ENCODE results near the gene FBXO21. TPM values are rescaled to one million over a fixed set of nuclear protein-coding genes. Genes with fewer than 3 reads are reported as not detected.
"Not testable (repeated sequence)": the region's sequence is repeated elsewhere in the genome, so short reads cannot be mapped to it uniquely, and the experiment has no call there.

Gene FBXO21
- total and polyA plus RNA-seq, 7 donors, result 6.9 to 38.8 (median 19.9) TPM

GRCh38 chr12:117231750-117232149, 41.5 kb upstream of the FBXO21 start:
- peaks cover 0 to 46% of the 10 kb centered on the region in 2 donors for H3K36me3 ChIP-seq (ENCODE audit: insufficient read depth in 1 of 2, low read depth in 1 of 2)
- H3K27ac ChIP-seq, result no peak overlapping the region
- 83 to 90% (median 85%) methylated on average over 11 of the region's 11 CpGs for WGBS, 3 donors
- H3K4me3 ChIP-seq, result no peak overlapping the region
- no peak for TF ChIP-seq CTCF (IDR thresholded peaks at IDR 0.05)
- H3K9me3 ChIP-seq, result no peaks in the 10 kb centered on the region
- no peaks in the 10 kb centered on the region for H3K4me1 ChIP-seq
- ATAC-seq, result no peak
- peak in 1 of 2 donors; percentile 13 for DNase-seq
- intact Hi-C loops (cut with DNase I), result no loop called here
- no peaks in the 10 kb centered on the region for H3K27me3 ChIP-seq (ENCODE audit: insufficient read depth in 3 of 3, low read length in 2 of 3)

GRCh38 chr12:117228239-117228638, 38.0 kb upstream of the FBXO21 start:
- H3K9me3 ChIP-seq, result no peaks in the 10 kb centered on the region
- no peak overlapping the region for H3K4me3 ChIP-seq
- peaks cover 0 to 63% of the 10 kb centered on the region in 2 donors for H3K36me3 ChIP-seq (ENCODE audit: insufficient read depth in 1 of 2, low read depth in 1 of 2)
- intact Hi-C loops (cut with DNase I), result no loop called here
- ATAC-seq, result peak in 1 of 4 donors; percentile 48
- 68 to 85% (median 74%) methylated on average over 2 of the region's 2 CpGs for WGBS, 3 donors
- TF ChIP-seq CTCF (IDR thresholded peaks at IDR 0.05), result no peak
- no peak for DNase-seq
- no peaks in the 10 kb centered on the region for H3K27me3 ChIP-seq (ENCODE audit: insufficient read depth in 3 of 3, low read length in 2 of 3)
- no peaks in the 10 kb centered on the region for H3K4me1 ChIP-seq
- H3K27ac ChIP-seq, result no peak overlapping the region

GRCh38 chr12:117227000-117227653, 36.9 kb upstream of the FBXO21 start:
- intact Hi-C loops (cut with DNase I), result no loop called here
- Histone ChIP-seq H3K4me1 (no peaks in the 10 kb centered on the region), H3K4me3 (no peak overlapping the region), H3K27me3 (ENCODE audit: insufficient read depth in 3 of 3, low read length in 2 of 3) (no peaks in the 10 kb centered on the region), H3K9me3 (no peaks in the 10 kb centered on the region), H3K36me3 (ENCODE audit: insufficient read depth in 1 of 2, low read depth in 1 of 2) (peaks cover 0 to 69% of the 10 kb centered on the region in 2 donors), H3K27ac (no peak overlapping the region)
- 53 to 59% (median 57%) methylated on average over 12 of the region's 12 CpGs for WGBS, 3 donors
- TF ChIP-seq CTCF (IDR thresholded peaks at IDR 0.05), result no peak
- ATAC-seq (no peak), DNase-seq (peak in 1 of 2 donors; percentile 6)

GRCh38 chr12:117226505-117226904, 36.2 kb upstream of the FBXO21 start:
- 83 to 86% (median 86%) methylated on average over 10 of the region's 10 CpGs for WGBS, 3 donors
- DNase-seq (peak in 1 of 2 donors; percentile 13), ATAC-seq (no peak)
- Histone ChIP-seq H3K9me3 (no peaks in the 10 kb centered on the region), H3K36me3 (ENCODE audit: insufficient read depth in 1 of 2, low read depth in 1 of 2) (peaks cover 0 to 63% of the 10 kb centered on the region in 2 donors), H3K4me3 (no peak overlapping the region), H3K27me3 (ENCODE audit: insufficient read depth in 3 of 3, low read length in 2 of 3) (no peaks in the 10 kb centered on the region), H3K27ac (no peak overlapping the region), H3K4me1 (no peaks in the 10 kb centered on the region)
- TF ChIP-seq CTCF (IDR thresholded peaks at IDR 0.05), result no peak
- intact Hi-C loops (cut with DNase I), result no loop called here

GRCh38 chr12:117225179-117225578, 34.9 kb upstream of the FBXO21 start:
- ATAC-seq, result no peak
- DNase-seq, result peak in 1 of 2 donors; percentile 3
- no peaks in the 10 kb centered on the region for H3K4me1 ChIP-seq
- no peak overlapping the region for H3K27ac ChIP-seq
- H3K27me3 ChIP-seq (ENCODE audit: insufficient read depth in 3 of 3, low read length in 2 of 3), result no peaks in the 10 kb centered on the region
- no peak overlapping the region for H3K4me3 ChIP-seq
- TF ChIP-seq CTCF (IDR thresholded peaks at IDR 0.05), result no peak
- H3K9me3 ChIP-seq, result no peaks in the 10 kb centered on the region
- 72 to 95% (median 87%) methylated on average over 6 of the region's 6 CpGs for WGBS, 3 donors
- intact Hi-C loops (cut with DNase I), result no loop called here
- H3K36me3 ChIP-seq (ENCODE audit: insufficient read depth in 1 of 2, low read depth in 1 of 2), result peaks cover 0 to 57% of the 10 kb centered on the region in 2 donors

- H3K4me3 ChIP-seq; H3K27ac ChIP-seq; H3K4me1 ChIP-seq; intact Hi-C loops (cut with DNase I); H3K9me3 ChIP-seq; ATAC-seq; H3K27me3 ChIP-seq (ENCODE audit: insufficient read depth in 3 of 3, low read length in 2 of 3): not testable (repeated sequence)
- WGBS, 3 donors, result 80 to 93% (median 81%) methylated on average over 5 of the region's 5 CpGs
- peak in 1 of 2 donors; percentile 4 for DNase-seq
- H3K36me3 ChIP-seq (ENCODE audit: insufficient read depth in 1 of 2, low read depth in 1 of 2), result peaks cover 0 to 51% of the 10 kb centered on the region in 2 donors
Observed at GRCh38 chr12:117220947-117221346, 30.7 kb upstream of the FBXO21 start.
